ENCODE measurements around the gene OTUD6A.

OTUD6A gene, protein sequence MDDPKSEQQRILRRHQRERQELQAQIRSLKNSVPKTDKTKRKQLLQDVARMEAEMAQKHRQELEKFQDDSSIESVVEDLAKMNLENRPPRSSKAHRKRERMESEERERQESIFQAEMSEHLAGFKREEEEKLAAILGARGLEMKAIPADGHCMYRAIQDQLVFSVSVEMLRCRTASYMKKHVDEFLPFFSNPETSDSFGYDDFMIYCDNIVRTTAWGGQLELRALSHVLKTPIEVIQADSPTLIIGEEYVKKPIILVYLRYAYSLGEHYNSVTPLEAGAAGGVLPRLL

DNA sequence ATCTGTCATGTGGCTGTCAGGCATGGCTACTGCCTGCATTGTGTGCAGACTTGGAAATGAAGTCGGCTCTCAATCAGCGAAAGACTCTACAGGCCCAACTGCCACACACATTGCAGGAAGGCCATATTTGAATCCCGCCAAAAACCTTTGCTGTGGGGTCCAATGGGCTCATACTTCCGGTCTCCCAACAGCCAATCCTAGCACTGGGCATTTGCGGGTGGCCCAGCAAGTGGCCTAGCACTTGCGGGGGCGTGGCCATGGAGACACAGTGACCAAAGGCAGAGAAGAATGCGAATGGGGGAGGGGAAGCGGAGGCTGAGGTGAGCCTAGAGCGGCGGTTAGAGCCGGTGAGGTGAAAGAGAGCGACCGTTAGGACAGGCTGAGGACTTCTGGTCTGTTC lies at the start of gene OTUD6A:
TSS of gene OTUD6A (plus strand) at position 382 of the 400 bp plus-strand sequence. CDS start 68 bp downstream, outside the sequence.
- no peak for DNase-seq (ENCODE audit: low spot score)

DNA sequence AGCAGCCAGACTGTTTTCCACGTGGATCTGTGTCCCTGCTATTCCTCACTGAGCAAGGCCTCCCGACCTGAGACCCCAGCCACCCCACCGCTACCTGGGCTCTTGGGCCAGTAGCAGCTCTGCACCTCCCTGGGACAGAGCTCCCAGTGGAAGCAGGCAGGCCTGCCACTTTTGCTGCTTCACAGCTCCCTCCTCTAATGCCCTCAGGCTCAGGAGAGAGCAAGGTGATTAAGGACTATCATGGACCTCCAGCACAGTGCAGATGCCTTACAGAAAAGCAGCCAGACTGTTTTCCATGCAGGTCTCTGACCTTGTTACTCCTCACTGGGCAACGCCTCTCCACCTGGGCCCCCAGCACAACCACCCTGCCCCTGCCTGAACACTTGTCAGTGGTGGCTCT lies 49.5 kb upstream of the OTUD6A start:
- no peak for DNase-seq (ENCODE audit: low spot score)

DNA sequence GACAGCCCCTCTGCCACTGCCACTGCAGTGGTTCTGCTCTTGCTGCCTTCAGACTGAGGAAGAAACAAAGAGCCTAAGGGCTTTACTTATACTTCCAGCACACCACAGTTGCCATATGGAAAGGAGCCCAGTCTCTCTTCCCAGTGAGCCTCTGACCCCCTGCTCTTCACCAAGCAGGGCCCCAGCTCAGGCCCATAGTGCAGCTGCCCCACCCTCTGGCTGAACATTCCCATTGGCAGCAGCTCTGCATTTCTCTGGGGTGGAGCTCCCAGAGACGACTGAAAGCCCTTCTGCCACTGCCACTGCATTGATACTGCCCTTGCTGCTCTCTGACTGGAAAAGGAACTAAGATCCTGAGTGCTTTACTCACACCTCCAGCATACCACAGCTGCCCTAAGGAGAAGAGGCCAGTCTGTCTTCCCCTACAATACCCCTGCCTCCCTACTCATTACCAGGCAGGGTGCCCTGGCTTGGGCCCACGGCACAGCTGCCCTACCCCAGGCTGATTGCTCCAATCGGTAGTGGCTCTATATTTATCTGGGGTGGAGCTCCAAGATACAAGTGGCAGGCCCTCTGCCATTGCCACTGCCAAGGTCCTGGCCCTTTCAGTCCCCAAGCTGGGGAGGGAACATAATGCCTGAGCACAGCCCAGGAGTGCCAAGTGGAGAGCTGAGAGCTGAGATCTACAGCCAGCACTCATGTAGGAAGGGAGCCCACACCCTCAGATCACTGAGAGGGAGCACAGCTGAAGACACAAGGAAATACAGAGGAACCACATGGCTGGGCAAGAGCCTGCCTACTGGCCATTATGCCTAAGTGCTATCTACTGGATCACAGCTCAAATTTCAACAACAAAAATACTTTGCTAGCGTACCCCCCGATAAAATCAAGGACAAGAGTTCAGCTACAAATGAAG lies 48.5 kb upstream of the OTUD6A start:
- DNase-seq (ENCODE audit: low spot score), result no peak

DNA sequence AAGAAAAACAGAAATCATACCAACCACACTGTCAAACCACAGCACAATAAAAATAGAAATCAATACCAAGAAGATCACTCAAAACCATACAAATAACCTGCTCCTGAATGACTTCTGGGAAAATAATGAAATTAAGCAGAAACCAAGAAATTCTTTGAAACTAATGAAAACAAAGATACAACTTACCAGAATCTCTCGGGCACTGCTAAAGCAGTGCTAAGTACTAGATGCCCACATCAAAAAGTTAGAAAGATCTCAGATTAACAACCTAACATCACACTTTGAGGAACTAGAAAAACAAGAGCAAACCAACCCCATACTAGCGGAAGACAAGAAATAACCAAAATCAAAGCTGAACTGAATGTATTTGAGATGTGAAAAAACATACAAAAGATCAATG lies 45.7 kb upstream of the OTUD6A start:
- no peak for DNase-seq (ENCODE audit: low spot score)

DNA sequence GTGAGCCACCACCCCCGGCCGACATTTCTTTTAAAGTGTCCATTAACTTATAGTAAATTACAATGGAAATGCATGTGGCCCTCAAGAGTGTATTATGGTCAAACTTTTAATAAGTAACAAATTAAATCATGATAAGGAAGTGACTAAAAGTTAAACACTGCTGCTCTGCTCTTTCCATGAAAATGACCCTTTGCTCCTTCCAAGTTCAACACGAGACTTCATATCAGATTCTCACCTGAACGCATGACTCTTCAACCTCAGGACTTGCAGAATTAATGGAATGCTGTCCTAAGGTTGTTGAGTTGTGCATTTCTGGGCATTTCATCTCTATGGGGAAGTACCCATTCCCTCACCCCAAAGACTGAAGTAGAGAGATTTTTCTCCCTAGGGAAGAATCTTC lies 39.6 kb upstream of the OTUD6A start:
- DNase-seq (ENCODE audit: low spot score), result no peak

DNA sequence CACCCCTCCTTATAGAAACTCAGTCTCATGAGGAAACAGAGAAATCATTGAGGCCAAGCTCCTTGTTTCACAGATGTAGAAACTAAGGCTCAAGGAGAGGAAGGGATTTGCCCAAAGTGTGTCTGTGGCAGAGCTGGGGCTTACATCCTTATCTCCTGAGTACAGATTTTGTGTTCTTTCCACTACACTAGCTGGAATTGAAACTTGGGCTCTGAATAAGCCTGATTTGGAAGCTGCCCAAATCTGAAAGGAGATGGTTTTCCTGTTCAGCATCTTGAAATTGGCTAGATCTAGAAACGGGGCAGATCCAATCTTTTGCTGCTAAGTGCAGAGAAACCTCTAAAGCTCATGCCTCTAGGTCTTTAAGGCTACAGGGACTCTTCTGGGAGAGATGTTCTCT lies 36.8 kb upstream of the OTUD6A start:
- no peak for DNase-seq (ENCODE audit: low spot score)

DNA sequence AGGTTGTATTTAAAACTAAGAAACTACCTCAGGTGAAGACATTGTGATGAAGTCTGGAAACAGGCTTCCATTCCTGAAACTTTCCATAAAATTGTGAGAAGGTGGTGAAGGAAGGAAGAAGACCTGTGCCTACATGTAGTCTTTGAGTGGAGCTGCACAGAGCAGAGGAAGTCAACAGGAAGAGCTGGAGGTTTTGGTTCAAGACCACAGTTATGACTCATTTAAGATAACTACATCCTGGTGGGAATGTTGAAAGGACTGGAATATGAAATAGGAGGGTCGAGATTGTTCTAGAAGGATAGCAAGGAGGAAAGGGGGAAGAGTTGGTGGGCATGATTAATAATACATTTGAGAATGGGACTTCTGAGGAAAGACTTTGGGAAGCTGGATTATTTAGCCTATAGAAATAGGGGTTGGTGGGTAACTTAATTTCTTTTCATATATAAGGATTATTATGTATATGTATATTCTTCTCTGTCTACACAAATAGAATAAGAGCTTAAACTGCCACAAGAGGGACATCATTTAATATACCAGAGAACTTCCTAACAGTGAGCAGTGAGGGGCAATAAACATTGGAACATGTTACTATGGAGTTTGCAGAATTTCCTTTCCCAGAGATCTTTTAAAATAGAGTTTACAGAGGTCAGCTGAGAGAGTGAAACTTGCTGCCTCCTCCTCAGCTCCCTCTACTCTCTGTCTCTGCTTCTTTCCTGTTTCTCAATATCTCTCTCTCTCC lies 36.0 kb upstream of the OTUD6A start:
- no peak for DNase-seq (ENCODE audit: low spot score)

DNA sequence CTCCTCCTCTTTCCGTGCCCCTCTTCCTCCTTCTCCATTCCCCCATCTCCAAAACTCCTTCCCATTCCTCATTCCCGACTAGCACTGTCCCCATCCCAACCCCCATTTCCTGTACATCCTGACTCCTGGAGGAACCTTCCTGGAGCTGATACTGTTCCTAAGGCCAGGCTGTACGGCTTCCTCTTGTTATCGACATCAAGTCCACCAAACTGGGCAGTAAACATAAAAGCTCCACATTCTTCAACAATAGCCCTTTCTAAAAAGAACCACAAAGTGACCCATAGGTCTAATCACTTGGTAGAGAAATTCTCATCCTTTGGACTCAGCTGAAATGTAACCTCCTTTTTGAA lies 35.4 kb upstream of the OTUD6A start:
- DNase-seq (ENCODE audit: low spot score), result no peak

DNA sequence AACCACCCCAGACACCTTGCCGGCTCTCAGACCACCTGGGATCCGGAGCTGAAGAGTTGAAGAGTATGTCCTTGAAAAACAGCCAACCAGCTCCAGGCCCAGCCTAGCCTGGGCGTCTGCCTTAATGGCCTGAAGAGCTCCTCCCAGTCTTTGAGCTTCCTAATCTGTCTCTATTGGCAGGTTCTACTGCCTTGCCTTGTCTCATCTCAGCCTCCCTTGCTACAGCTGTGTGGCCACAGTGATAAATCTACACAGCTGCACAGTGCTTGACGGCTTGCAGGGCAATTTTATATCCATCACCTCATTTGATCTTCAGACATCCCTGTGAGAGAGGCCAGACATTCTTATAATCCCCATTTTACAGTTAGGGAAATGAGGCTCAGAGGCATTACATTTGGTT lies 32.4 kb upstream of the OTUD6A start:
- DNase-seq (ENCODE audit: low spot score), result no peak

DNA sequence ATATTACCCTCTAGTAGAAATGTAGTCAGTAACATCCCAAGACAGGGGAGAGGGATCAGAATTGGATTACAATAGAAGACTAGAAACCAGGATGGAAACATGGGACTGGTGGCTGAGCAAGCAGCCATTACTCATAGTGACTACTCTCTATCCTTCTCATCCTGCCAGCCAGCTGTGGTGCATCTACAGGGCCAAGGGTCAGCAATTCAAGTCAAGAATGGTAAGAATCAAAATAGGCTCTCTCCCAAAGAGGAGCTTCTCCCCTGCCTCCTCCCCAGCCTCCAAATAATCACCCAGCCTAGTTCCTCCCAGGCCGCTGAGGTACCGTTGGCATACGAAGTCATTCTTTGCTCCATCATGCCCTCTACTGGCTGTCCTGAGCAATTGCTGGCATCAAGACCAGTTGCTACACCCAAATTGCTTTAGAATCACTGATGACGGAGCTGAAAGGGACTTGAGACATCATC lies 31.9 kb upstream of the OTUD6A start:
- no peak for DNase-seq (ENCODE audit: low spot score)

DNA sequence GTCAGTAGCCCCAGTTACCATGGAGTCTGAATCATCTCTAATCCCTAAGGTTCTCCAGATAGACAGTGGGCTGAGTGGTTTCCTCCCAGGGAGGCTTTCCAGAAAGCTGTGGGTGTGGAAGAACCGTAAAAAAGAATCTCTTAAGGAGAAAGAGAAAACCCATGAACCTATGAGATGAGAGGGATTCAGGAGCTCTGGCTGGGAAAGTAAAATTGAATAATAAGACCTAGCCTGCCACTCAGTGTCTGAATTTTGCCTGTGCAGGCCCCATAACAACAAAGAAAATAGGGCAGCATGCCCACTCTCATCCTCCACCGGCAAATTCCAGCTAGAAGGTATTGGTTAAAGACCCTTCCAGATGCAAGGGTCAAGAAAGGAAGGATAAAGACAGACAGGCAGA lies 29.5 kb upstream of the OTUD6A start:
- DNase-seq (ENCODE audit: low spot score), result no peak

DNA sequence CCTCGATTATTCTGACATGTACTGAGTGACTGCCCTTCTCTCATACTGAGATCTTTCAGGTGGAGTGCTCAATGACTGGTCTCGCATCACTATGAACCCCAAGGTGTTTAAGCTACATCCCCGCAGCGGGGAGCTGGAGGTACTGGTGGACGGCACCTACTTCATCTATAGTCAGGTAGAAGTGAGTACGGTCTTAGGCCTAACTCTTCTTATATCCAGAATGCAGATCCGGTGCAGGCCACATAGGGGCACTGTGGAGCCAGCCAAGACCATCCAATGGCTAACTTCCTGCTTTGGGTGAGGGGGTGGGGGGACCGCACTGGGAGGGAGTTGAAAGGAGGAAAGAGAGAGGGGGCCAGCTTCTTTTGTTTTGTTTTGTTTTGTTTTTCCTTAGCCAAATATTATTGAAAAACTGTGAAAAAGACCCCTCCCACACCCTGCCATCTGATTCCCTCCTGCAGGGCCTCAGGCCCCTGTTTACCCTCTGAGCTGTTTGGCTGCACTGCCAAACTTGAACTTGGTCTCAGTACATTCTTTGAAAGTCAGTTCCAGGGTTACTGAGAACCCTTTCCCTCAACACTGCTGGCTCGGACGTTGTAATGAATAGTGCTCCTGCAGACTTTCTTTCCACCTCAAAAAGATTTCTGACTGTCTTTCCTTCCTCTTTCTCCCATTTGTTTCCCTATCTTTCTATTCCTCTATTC lies 28.8 kb upstream of the OTUD6A start:
- DNase-seq (ENCODE audit: low spot score), result no peak

DNA sequence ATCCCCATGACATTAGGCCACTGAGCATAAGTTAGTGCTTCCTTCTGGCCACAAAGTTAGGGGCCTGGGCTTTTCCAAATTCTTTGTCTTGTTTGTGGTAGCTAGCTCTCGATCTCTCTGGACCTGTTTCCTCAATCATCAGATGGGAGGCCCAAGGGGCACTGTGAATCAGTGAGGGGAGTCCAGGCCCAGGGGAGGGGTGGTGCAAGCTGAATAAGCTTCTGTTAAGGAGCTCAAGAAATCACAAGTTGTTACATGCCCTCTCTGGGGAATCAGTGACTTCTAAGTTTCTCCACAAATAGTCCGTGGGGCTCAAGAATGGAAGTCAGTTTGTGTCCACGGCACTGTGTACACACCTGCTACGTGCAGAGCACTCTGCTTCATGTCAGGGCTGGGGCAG lies 27.6 kb upstream of the OTUD6A start:
- no peak for DNase-seq (ENCODE audit: low spot score)

DNA sequence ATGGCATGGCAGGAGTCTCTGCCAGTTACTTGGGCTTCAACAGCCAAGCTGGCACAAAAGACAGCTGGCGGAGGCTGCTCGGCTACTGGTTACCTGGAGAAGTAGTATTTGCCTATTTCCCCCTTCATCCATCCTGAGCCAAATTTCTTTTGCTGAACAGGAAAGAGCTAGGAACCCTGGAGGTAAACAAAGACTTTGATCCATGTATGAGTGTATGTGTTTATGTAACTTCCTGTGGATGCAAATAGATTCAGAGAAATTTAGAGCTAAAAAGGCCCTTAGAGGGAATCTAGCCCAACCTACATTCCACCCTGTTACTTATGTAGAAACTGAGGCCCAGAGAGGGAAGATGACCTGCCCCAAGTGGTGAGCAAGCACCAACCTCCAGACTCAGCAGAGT lies 23.7 kb upstream of the OTUD6A start:
- no peak for DNase-seq (ENCODE audit: low spot score)

DNA sequence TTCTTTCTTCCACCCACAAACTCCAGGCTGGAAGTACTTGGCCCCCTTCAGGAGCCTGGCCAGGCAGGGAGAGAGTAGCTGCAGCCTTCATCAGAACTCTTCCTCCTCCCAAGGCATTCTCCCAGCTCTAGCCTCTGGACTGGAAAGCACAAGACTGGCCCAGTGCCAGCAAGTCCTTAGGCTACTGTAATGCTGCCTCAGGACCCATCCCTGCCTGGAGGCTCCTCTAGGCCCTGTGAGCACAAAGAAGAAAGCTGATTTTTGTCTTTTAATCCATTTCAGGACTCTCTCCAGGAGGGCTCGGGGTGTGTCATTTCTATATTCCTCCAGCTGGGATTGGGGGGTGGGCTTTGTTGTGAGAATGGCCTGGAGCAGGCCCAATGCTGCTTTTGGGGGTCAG lies 23.3 kb upstream of the OTUD6A start:
- no peak for DNase-seq (ENCODE audit: low spot score)

DNA sequence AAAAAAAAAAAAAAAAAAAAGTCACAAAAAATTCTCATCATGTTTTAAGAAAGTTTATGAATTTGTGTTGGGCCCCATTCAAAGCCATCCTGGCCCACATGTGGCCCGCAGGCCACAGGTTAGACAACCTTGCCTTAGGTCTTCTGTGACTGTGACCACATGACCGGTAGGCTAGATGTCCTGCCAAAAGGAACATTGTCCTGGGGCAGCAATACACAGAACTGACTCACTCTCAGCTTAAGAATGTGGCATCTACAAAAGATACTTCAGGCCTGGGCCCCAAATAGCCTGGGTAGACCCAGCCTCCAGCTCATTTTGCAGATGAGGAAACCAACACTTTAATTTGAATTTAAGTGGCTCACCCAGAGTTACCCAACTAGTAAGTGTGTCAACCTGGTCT lies 22.5 kb upstream of the OTUD6A start:
- DNase-seq (ENCODE audit: low spot score), result no peak

DNA sequence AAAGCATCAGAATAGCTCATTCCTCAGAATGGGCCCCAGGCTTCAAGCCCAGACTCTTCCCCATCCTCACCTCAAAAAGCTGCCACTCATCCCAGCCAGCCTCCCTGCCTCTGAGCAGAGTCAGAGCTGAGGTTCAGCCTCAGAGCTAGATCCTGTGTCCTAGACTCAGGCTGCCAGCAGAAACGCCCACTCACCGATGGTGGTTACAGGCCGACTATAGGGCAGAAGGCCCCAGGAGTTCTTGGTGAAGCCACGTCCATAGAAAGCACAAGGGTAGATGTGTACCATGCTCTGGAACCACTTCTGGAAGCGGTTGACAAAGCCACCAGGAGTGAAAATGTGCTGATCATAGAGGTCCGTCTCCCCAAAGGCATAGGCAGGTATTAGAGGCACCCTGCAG lies 20.3 kb upstream of the OTUD6A start:
- no peak for DNase-seq (ENCODE audit: low spot score)

DNA sequence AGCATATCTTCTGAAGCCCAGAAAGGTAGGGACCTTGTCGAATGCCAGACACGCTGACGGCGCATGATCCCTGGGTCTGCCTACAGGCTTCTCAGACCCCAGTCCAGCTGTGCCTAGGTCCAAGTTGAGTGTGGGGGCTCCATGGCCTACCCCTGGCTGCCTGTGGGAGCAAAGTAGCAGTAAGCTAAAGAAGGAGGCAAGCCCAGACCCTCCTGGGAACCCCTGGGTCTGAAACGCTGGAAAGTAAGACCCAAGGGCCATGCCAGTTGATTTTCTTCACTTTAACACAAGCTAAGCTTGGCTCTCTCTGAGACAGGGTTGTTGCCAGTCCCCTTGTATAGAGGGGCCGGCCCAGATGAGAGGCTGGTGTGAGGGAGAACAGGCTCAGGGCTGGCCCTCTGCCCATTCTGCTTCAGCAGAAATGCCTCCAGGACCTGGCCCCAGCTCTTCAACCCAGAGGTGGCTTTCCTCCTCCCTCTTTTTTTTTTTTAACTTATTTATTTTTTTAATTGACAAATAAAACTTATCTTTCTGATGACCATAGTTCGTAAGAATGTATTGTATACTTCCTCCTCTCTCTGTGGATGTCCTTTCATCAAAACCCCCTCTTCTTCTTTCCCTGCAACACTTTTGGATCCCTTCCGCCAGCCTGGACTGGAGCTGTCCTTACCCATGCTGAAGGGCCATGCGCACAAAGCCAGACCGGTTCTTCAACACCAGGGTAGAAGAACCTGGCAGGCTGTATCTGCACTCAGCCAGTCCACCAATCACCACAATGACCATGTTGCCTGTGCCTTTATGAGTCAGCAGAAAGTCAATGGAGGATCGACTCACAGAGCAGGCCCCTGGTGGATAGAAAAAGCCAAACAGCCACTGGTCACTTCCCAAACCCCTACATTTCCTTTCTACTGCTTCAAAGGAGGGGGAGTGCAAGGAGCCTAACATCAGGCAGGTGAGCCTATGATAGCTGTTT lies 19.6 kb upstream of the OTUD6A start:
- no peak for DNase-seq (ENCODE audit: low spot score)

DNA sequence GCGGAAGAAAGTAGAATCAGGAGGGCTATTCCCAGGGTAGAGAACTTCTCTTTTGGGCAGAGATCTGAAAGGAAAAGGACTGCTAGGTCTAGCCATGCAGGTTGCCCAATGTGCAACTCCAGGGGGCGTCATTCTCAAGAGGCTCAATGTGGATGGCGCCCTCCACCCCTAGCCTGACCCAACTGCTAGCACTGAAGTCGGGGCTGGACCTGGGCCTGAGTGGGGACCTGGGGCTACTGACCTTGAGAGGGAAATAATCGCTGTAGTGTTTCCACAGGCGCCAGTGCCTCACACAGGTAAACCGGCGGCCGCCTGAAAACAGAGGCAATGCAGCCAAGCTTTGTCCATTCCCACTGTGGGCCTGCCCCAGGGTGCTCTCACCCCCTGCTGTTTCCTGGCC lies 18.6 kb upstream of the OTUD6A start:
- DNase-seq (ENCODE audit: low spot score), result no peak

DNA sequence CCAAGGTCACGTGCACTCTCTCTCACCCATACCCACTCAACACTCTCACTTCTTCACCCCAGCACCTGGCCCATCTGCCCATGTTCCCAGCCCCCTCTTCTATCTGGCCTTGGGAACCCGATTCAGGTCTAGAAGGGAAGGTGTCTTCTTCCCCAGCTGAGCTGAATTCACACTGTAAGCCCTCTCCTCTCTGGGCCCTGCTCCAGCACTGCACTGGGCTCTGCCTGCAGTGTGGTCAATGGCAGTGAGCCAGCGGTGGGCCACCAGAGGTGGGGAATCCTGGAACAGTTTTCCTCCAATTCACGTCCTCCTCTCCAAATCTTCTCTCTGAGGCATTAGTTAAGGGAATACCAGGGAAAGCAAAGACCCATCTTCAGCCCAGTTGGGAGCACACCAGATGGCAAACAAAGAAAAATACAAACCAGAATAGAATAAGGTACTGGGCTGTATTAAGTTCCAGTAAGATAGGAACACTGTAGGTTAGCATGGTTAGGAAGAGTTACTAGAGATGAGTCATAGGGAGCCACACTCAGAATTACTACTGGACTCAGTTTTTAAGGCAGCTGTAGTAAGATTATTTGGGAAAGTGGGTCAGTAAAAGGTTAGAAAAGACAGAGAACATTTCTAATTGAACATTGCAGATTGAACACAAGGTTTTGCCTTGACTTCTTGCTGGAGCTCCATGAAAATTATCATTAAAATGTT lies 17.6 kb upstream of the OTUD6A start:
- DNase-seq (ENCODE audit: low spot score), result no peak

Data from left forelimb (tissue), 1 donor.